ENCODE results near the gene DACT2.
"Not testable (repeated sequence)": the region's sequence is repeated elsewhere in the genome, so short reads cannot be mapped to it uniquely, and the experiment has no call there.

Gene DACT2

GRCh38 chr6:168289571-168289962 lies 30.0 kb downstream of the DACT2 start:
- ATAC-seq, result no peak
- TF ChIP-seq BACH2 (CRISPR knock-in tag; IDR thresholded peaks at IDR 0.05; ENCODE audit: borderline replicate concordance), result no peak
- TF ChIP-seq CSRNP3 (CRISPR knock-in tag; IDR thresholded peaks at IDR 0.05), result no peak

DNA sequence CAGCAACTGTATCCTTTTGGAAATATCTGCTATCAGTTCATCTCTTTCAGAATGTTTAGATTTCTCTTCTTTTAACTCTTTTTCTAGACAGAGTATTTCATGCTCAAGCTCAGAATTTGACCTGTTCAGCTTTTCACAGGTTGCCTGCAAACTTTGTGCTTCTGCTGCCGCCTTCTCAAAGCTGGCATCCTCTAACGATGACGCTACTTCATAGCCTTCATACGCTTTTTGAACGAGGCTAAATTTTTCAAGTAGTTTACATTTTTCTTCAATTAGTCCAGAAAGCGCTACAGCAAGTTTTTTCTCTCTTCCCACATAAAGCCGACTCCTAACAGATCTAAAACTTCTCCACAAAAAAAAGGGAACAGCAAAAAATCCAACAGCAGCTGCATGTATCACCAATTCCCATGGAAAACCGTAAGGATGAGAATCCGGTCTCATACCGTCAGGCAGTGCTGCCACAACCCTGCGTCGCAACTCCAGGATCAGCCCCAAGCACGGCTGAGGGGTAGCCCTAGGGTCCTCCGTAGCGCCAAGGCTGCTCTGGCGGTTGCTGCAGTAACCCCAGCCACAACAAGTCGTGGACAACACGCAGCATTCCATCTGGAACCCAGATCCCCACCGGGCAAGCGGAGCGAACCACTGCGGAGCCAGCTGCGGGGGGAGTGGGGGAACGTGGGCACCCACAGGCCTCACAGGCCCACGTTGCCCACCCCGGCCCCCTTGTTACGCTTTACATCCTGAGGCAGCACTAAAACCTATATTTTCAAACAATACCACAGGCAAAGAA lies 30.6 kb downstream of the DACT2 start:
- TF ChIP-seq ZNF565 (CRISPR knock-in tag; conservative IDR thresholded peaks at IDR 0.05; ENCODE audit: low read depth), result no peak
- no peak for TF ChIP-seq PATZ1 (CRISPR knock-in tag; IDR thresholded peaks at IDR 0.05; ENCODE audit: borderline replicate concordance)
- no peak for TF ChIP-seq ZC3H10 (CRISPR knock-in tag; IDR thresholded peaks at IDR 0.05)
- TF ChIP-seq, protein P1, sequence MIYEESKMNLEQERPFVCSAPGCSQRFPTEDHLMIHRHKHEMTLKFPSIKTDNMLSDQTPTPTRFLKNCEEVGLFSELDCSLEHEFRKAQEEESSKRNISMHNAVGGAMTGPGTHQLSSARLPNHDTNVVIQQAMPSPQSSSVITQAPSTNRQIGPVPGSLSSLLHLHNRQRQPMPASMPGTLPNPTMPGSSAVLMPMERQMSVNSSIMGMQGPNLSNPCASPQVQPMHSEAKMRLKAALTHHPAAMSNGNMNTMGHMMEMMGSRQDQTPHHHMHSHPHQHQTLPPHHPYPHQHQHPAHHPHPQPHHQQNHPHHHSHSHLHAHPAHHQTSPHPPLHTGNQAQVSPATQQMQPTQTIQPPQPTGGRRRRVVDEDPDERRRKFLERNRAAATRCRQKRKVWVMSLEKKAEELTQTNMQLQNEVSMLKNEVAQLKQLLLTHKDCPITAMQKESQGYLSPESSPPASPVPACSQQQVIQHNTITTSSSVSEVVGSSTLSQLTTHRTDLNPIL (CRISPR knock-in tag; IDR thresholded peaks at IDR 0.05; ENCODE audit: low read depth), result no peak
- TF ChIP-seq ESRRG (CRISPR knock-in tag; IDR thresholded peaks at IDR 0.05), result no peak
- no peak for TF ChIP-seq CSDC2 (CRISPR knock-in tag; IDR thresholded peaks at IDR 0.05)
- no peak for TF ChIP-seq CSRNP3 (CRISPR knock-in tag; IDR thresholded peaks at IDR 0.05)
- TF ChIP-seq OSR1 (CRISPR knock-in tag; IDR thresholded peaks at IDR 0.05), result no peak
- TF ChIP-seq, protein P2, sequence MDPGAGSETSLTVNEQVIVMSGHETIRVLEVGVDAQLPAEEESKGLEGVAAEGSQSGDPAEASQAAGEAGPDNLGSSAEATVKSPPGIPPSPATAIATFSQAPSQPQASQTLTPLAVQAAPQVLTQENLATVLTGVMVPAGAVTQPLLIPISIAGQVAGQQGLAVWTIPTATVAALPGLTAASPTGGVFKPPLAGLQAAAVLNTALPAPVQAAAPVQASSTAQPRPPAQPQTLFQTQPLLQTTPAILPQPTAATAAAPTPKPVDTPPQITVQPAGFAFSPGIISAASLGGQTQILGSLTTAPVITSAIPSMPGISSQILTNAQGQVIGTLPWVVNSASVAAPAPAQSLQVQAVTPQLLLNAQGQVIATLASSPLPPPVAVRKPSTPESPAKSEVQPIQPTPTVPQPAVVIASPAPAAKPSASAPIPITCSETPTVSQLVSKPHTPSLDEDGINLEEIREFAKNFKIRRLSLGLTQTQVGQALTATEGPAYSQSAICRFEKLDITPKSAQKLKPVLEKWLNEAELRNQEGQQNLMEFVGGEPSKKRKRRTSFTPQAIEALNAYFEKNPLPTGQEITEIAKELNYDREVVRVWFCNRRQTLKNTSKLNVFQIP (CRISPR knock-in tag; IDR thresholded peaks at IDR 0.05; ENCODE audit: borderline replicate concordance, low read depth), result no peak
- no peak for TF ChIP-seq ZNF8 (CRISPR knock-in tag; IDR thresholded peaks at IDR 0.05)
- TF ChIP-seq PPARA (CRISPR knock-in tag; IDR thresholded peaks at IDR 0.05; ENCODE audit: borderline replicate concordance), result no peak

GRCh38 chr6:168287460-168287859 lies 32.1 kb downstream of the DACT2 start:
- not testable (repeated sequence) for ATAC-seq

More for the DNA sequence above, 30.6 kb downstream of the DACT2 start:
- no peak for ATAC-seq

DNA sequence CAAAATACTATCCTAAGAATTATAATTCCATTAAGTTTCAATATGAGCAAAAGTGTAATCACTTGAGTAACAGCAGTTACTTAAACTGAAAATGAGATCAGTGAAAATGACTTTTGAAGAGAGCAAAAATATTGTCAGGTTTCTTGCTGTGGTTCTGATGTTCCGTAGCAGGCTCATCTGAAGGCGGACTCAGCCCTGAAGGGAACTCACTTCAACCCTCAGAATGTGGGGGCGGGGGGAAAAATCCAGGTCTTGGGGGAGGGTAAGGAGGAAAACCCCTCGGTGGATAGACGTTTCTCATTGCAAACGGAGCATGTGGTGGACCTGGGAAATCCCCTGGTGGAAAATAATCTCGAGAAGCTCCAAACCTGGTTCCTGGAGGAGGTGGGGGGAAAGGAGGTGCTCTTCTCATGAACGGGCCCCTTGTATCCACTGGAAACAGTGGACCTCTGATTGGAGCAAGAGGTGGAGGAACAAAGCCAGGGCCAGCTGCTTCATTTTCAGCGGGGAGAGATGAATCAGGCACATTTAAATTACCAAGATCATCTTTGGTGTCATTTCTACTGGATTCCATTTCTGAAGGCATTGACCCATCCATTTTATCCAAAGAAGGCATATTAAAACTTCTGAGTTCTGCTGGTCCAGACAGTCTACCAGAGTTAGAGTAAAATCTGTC lies 32.7 kb downstream of the DACT2 start:
- ATAC-seq, result not testable (repeated sequence)

GRCh38 chr6:168286116-168286515 lies 33.5 kb downstream of the DACT2 start:
- no peak for ATAC-seq
- TF ChIP-seq RARB (CRISPR knock-in tag; IDR thresholded peaks at IDR 0.05), result no peak
- TF ChIP-seq TOX (CRISPR knock-in tag; IDR thresholded peaks at IDR 0.05; ENCODE audit: borderline replicate concordance), result no peak
- no peak for TF ChIP-seq PPARA (CRISPR knock-in tag; IDR thresholded peaks at IDR 0.05; ENCODE audit: borderline replicate concordance)

- no peak for ATAC-seq
- TF ChIP-seq CSRNP3 (CRISPR knock-in tag; IDR thresholded peaks at IDR 0.05), result no peak
- no peak for TF ChIP-seq TOX (CRISPR knock-in tag; IDR thresholded peaks at IDR 0.05; ENCODE audit: borderline replicate concordance)
- TF ChIP-seq, protein P1 (CRISPR knock-in tag; IDR thresholded peaks at IDR 0.05; ENCODE audit: low read depth), result no peak
- TF ChIP-seq, protein P3, sequence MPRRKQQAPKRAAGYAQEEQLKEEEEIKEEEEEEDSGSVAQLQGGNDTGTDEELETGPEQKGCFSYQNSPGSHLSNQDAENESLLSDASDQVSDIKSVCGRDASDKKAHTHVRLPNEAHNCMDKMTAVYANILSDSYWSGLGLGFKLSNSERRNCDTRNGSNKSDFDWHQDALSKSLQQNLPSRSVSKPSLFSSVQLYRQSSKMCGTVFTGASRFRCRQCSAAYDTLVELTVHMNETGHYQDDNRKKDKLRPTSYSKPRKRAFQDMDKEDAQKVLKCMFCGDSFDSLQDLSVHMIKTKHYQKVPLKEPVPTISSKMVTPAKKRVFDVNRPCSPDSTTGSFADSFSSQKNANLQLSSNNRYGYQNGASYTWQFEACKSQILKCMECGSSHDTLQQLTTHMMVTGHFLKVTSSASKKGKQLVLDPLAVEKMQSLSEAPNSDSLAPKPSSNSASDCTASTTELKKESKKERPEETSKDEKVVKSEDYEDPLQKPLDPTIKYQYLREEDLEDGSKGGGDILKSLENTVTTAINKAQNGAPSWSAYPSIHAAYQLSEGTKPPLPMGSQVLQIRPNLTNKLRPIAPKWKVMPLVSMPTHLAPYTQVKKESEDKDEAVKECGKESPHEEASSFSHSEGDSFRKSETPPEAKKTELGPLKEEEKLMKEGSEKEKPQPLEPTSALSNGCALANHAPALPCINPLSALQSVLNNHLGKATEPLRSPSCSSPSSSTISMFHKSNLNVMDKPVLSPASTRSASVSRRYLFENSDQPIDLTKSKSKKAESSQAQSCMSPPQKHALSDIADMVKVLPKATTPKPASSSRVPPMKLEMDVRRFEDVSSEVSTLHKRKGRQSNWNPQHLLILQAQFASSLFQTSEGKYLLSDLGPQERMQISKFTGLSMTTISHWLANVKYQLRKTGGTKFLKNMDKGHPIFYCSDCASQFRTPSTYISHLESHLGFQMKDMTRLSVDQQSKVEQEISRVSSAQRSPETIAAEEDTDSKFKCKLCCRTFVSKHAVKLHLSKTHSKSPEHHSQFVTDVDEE (CRISPR knock-in tag; IDR thresholded peaks at IDR 0.05), result no peak
These were observed 34.1 kb downstream of the DACT2 start for GRCh38 chr6:168285456-168285855.
